ENCODE data around the gene USP19. TPM values are rescaled to one million over a fixed set of nuclear protein-coding genes. Genes with fewer than 3 reads are reported as not detected.
A peak's percentile ranks its signal among the peaks of the same experiment; 100 is the strongest.

The USP19 gene
- total RNA-seq = 10 to 100 TPM; 47.9 to 90.3 (median 63.1) TPM
- 10 to 100 TPM; 19.2 to 34.7 TPM for polyA plus RNA-seq
- long read RNA-seq, donor 1, partial matches to known transcripts = 28 of 43 reads
- long read RNA-seq, donor 1, other reads (novel, unspliced or antisense) = 15 of 43 reads
- long read RNA-seq, donor 2, full-length matches to known transcripts = 3 of 68 reads
- long read RNA-seq, donor 2, partial matches to known transcripts = 40 of 68 reads
- long read RNA-seq, donor 2, other reads (novel, unspliced or antisense) = 25 of 68 reads
- long read RNA-seq, donor 3, full-length matches to known transcripts = 6 of 45 reads
- long read RNA-seq, donor 3, partial matches to known transcripts = 15 of 45 reads
- long read RNA-seq, donor 3, other reads (novel, unspliced or antisense) = 24 of 45 reads

- Histone ChIP-seq H3K4me1 (peaks cover 3 to 32% (median 19%) of the 10 kb centered on the region in 12 donors), H3K27me3 (no peaks in the 10 kb centered on the region), H3K27ac (peak within 1 kb of the TSS; percentile 90 to 100 (median 97)), H3K36me3 (peaks cover 0 to 83% (median 80%) of the 10 kb centered on the region in 9 donors), H3K9me3 (no peaks in the 10 kb centered on the region), H3K4me3 (peak within 1 kb of the TSS; percentile 64 to 99 (median 91))
- DNase-seq = peak; percentile 95 to 98 (median 97)
- intact Hi-C loops (cut with DNase I) = loop anchor here in 2 of 10 donors (1.0 to 2.0 kb wide), 2 partner anchors 13 to 16 kb away; partner anchors contain the start of genes LAMB2 (in 1 of the 2) and QARS1 (in 1 of the 2)
- peak; percentile 81 to 94 (median 90) for ATAC-seq
- WGBS, 4 donors = 1% methylated on average over 52 to 70 of the region's 70 CpGs
- TF ChIP-seq POLR2A (IDR thresholded peaks at IDR 0.05) = peak; percentile 66 to 80
- peak in 1 of 12 donors; percentile 12 for TF ChIP-seq CTCF (IDR thresholded peaks at IDR 0.05)
Measured at GRCh38 chr3:49120438-49121131, at the start of gene USP19. Gene USP19, minus strand, starts transcription at chr3:49120823. Its CDS starts 1,678 bp downstream, at chr3:49119145.

GRCh38 chr3:49166752-49167556, 46.3 kb upstream of the USP19 start:
- no peak for TF ChIP-seq CTCF (IDR thresholded peaks at IDR 0.05)
- no peak for TF ChIP-seq POLR2A (IDR thresholded peaks at IDR 0.05)
- no peaks in the 10 kb centered on the region for H3K9me3 ChIP-seq
- WGBS, 4 donors = 85 to 95% (median 87%) methylated on average over 4 to 6 of the region's 6 CpGs
- intact Hi-C loops (cut with DNase I) = loop anchor here in 4 of 10 donors (5.0 to 10.0 kb wide), 4 partner anchors 35 to 278 kb away; partner anchors contain the start of genes LAMB2 (in 1 of the 4), RHOA (in 1 of the 4), TCTA (in 1 of the 4) and USP4 (in 1 of the 4)
- ATAC-seq (no peak), DNase-seq (no peak)
- peak overlapping the region in 11 of 12 donors; percentile 78 to 99 (median 89) for H3K4me3 ChIP-seq
- no peaks in the 10 kb centered on the region for H3K27me3 ChIP-seq
- H3K4me1 ChIP-seq = peaks cover 0 to 34% (median 25%) of the 10 kb centered on the region in 12 donors
- H3K36me3 ChIP-seq = peaks cover 0 to 24% (median 20%) of the 10 kb centered on the region in 9 donors
- H3K27ac ChIP-seq = peak overlapping the region in 11 of 12 donors; percentile 82 to 96 (median 91)

- H3K27me3 ChIP-seq = no peaks in the 10 kb centered on the region
- peaks cover 0 to 32% (median 24%) of the 10 kb centered on the region in 12 donors for H3K4me1 ChIP-seq
- WGBS, 4 donors = 2 to 3% (median 3%) methylated on average over 31 to 69 of the region's 69 CpGs
- no peak for TF ChIP-seq CTCF (IDR thresholded peaks at IDR 0.05)
- peak in 1 of 2 donors; percentile 57 for TF ChIP-seq POLR2A (IDR thresholded peaks at IDR 0.05)
- peaks cover 0 to 29% (median 21%) of the 10 kb centered on the region in 9 donors for H3K36me3 ChIP-seq
- ATAC-seq (peak; percentile 43 to 80 (median 75)), DNase-seq (peak; percentile 79 to 90 (median 83))
- H3K27ac ChIP-seq = peak within 1 kb of the TSS; percentile 82 to 96 (median 91)
- intact Hi-C loops (cut with DNase I) = loop anchor here in 4 of 10 donors (5.0 to 10.0 kb wide), 4 partner anchors 34 to 279 kb away; partner anchors contain the start of genes LAMB2 (in 1 of the 4), RHOA (in 1 of the 4), TCTA (in 1 of the 4) and USP4 (in 1 of the 4)
- H3K4me3 ChIP-seq = peak within 1 kb of the TSS; percentile 78 to 99 (median 89)
- H3K9me3 ChIP-seq = no peaks in the 10 kb centered on the region
Measured at GRCh38 chr3:49165771-49166751, 45.4 kb upstream of the USP19 start, which contains the start of gene CCDC71. Gene CCDC71, minus strand, starts transcription at chr3:49166331. Its CDS starts 2,123 bp downstream, at chr3:49164208.
